ENCODE results near the gene MAP1LC3B2.
"Not testable (repeated sequence)": the region's sequence is repeated elsewhere in the genome, so short reads cannot be mapped to it uniquely, and the experiment has no call there.

MAP1LC3B2 gene

DNA sequence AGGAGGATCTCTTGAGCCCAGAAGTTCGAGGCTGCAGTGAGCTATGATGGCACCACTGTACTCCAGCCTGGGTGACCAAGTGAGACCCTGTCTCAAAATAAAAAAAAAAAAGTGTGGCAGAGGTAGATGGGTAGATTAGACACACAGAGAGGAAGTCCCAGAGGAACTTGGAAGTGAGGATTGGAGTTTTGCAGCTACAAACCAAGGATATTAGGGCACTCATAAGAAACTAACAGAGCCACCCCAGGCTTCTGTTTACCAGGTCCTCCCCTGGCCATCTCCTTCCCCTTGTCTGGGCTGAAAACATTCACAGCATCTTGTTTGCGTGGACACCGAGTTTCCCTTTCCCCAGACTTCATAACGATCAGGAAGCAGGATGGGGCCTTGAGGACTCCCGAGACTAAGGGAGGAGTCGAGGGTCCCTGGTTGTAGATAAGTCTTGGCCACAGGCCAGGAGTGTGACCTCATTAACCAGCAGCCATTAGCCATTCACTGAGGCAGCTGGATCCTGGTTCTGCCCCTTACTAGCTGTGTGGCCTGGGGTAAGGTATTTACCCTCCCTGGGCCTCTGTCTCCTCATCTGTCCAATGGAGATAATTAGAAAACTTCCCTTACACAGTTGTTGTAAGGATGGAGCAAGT is 2.1 kb downstream of the MAP1LC3B2 start:
- no peak for DNase-seq

DNA sequence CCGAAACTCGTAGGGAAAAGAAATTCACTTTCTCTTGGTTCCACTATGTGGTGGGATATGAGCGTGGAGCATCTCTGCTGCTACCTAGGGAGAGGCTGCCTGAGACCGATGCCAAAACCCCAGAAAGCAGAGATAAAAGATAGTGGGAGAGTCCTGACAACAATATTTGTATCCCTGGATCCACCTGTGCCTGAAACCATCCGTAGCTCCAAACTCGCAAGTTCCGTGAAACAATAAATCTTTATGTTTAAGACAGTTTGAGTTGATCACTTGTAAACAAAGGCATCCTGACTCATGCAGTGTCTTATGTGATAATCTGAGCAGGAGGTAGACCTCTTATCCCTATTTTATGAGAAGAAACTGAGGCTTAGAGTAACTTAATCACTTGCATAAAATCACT is 2.9 kb downstream of the MAP1LC3B2 start:
- DNase-seq: no peak

DNA sequence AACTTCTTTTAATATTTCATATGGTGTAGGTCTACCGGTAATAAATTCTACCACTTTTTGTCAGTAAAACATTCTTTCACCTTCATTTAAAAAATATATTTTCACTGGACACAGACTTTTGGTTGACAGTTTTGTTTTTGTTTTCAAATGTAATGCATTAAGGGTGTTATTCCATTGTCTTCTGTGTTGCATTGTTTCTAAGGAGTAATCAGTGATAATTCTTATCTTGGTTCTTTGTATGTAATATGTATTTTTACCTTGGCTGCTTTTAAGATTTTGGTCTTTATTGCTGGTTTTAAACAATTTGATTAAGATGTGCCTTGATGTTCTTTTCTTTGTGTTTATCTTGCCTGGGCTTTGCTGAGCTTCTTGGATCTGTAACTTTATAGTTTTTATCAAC is 4.1 kb downstream of the MAP1LC3B2 start:
- no peak for DNase-seq

DNA sequence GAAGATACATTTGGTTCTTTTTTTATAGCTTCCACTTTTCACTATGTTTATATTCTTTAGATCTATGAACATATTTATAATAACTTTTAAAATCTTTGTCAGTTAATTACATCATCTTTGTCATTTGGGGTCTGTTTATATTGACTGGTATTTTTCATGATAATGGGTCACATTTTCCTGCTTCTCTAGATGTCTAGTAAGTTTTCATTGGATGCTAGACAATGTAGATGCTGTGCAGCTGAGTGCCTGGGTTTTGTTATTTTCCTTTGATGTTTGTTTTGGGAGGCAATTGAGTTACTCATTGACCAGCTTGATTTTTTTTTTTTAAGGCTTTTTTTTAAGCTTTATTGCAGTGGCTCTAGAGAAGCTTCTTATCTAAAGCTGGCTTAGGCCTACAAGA is 4.9 kb downstream of the MAP1LC3B2 start:
- no peak for DNase-seq

DNA sequence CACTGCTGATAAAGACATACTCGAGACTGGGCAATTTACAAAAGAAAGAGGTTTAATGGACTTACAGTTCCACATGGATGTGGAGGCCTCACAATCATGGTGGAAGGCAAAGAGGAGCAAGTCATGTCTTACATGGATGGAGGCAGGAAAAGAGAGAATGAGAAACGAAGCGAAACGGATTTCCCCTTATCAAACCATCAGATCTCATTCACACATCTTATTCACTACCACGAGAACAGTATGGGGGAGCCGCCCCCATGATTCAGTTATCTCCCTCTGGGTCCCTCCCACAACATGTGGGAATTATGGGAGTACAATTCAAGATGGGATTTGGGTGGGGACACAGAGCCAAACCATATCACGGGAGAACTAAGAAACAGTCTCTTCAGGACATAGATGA is 6.0 kb downstream of the MAP1LC3B2 start:
- DNase-seq: not testable (repeated sequence)

DNA sequence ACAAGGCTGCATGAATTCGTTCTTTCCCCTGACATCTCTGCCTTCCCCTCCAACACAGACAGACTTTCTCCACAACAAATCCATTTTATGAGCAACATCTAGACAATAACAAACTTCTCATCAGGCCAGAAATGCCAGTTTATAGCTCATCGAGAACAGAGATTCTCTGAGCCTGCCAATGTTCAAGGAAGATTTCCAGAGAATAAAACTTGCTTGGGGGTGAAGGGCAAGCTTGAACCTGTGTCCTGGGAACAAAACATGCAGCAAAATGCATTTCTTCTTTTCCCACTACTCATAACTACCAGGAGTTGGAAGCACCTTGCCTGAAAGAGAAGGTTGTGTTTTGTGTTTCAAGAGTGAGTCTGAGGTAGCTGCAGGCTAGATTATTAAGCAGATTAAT is 6.8 kb downstream of the MAP1LC3B2 start:
- DNase-seq: no peak

DNA sequence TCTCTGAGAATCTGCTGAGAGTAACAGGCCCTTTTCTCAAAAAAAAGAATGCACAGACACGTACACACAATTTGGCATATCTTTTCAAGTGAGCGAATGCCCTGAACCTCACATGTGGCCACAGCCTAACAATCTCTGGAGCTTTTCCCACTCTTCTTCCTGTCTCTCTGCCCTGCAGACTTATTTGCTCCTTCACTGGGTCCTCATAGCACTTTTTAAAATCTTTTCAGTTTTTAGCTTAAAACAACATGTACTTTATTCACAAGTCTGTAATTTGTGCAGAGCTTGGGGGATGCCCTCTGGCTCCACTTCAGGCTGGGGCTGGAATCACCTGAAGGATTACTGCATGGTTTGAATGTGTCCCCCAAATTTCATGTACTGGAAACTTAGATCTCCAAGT is 9.0 kb downstream of the MAP1LC3B2 start:
- DNase-seq: no peak

DNA sequence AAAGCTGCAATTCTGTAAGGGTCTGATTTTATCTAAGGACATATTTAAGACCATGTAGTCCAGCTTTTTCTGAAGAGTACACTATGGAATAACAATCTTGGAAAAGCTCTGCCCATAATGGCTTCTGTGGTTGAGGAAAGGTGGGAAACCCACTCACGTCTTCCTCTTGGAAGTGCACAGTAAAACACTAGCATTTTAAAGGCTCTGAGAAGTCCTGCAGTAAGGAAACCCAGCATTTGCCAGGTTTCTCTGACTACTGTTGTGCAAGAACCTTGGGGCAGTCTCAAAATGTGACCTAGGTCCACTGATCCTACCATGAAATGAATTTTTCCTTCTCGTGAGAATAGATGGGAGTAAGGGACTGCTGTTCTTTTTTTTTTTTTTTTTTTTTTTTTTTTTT is 11.9 kb downstream of the MAP1LC3B2 start:
- DNase-seq: no peak

DNA sequence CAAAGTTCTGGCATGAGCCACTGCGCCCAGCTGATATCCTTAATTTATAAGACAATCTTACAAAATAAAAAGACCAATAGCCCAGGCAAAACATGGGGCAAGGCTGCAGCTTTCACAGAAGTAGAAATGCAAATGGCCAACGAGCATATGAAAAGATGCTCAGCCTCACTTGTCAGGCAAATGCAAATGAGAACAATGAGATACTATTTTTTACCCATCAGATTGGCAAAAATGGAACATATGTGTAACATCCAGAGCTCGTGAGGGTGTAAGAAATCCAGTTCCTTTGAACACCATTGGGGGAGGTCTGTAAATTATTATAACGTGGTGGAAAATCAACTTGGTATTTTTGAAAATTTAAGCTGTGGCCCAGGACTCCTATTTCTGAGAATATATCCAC is 14.6 kb downstream of the MAP1LC3B2 start:
- DNase-seq: no peak

DNA sequence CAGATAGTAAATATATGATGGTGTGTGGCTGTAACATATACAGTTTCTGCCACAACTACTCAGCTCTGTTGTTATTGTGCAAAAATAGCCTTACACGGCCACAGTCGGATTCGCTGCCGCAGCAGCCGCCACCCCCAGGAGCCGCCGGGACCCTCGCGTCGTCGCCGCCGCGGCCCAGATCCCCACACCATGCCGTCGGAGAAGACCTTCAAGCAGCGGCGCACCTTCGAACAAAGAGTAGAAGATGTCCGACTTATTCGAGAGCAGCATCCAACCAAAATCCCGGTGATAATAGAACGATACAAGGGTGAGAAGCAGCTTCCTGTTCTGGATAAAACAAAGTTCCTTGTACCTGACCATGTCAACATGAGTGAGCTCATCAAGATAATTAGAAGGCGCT is 16.6 kb downstream of the MAP1LC3B2 start:
- DNase-seq: not testable (repeated sequence)

DNA sequence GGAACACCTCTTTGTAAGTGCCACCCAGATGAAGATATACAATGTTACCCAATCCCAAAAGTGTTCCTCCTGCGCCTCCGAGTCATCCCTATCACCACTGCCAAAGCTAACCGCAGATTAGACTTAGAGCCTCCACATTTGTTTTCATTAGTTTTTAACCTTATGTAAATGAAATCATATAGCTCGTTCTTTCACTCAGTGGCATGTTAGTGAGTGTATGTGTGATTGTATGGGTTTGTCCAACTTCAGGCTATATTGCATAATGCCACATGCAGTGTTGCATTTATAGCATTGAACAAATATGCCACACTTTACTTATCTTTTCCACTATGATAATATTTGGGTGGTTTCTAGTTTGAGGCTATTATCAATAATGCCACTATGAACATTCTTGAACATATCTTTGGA is 18.0 kb downstream of the MAP1LC3B2 start:
- no peak for DNase-seq

DNA sequence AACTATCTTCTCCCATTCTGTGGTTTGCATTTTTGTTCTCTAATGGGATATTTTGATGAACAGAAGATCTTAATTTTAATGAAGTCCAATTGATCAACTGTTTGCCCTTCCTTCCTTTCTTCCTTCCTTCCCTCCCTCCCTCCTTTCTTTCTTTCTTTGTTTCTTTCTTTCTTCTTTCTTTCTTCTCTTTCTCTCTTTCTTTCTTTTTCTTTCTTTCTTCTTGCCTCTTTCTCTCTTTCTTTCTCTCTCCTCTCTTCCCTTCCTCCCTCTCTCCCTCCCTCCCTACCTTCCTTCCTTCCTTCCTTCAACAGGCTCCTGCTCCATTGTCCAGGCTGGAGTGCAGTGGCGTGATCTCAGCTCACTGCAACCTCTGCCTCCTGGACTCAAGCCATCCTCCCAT is 18.9 kb downstream of the MAP1LC3B2 start:
- DNase-seq: no peak

DNA sequence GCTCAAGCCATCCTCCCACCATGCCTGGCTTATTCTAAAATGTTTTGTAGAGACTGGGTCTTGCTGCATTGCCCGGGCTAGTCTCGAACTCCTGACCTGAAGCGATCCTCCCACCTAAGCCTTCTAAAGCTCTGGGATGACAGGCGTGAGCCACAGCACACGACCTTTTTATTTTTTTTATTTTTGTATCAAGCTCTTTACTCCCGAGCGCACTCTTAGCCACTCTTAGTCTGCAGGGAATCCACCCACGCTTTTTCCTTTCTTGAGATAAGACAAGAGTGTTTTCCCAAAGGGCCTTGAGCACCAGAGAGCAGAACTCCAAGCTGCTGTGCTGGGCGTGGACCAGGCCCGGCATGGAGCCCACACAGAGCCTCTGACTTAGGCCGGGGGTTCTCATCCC is 23.4 kb downstream of the MAP1LC3B2 start:
- no peak for DNase-seq

DNA sequence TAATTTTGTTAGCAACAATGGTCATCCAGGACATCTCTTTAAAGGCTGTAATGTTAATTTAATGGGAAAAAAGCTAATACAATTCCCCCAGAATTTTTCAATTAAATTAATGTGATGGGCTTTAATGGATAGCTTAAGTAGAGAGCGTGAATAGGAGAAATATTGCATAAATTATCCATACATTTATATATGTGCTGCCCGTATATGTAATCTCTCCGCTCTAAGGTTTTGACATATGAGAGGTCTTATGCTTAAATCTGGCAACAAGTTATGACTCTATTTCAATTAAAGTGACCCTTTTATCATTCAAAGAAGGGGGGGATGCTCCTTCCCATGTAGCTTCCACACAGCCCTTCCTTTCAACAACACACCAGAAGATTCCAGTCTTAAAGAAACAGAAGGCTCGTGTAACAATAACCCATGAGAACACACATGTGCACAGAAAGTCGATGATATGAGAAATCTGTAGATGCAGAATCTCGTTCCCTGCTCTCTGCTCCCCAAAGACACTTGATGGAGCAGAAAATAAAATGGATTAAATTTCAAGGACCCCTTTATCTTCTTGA is 24.0 kb downstream of the MAP1LC3B2 start:
- DNase-seq: no peak

DNA sequence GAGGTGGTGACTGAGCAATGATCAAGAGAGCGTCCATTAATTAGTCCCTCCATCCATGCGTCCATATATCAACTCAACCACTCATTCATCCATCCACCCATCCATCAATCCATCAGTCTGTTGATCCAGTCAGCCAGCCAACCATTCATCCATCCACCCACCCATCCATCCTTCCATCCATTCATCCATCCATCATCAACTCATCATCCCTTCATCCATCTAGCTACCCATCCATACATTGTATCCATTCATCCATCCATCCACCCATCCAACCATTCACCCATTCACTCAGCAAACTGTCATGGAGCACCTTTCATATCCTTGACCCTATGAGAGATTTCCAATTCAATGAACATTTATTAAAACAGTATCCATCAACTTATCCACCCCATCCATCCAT is 28.1 kb downstream of the MAP1LC3B2 start:
- no peak for DNase-seq

DNA sequence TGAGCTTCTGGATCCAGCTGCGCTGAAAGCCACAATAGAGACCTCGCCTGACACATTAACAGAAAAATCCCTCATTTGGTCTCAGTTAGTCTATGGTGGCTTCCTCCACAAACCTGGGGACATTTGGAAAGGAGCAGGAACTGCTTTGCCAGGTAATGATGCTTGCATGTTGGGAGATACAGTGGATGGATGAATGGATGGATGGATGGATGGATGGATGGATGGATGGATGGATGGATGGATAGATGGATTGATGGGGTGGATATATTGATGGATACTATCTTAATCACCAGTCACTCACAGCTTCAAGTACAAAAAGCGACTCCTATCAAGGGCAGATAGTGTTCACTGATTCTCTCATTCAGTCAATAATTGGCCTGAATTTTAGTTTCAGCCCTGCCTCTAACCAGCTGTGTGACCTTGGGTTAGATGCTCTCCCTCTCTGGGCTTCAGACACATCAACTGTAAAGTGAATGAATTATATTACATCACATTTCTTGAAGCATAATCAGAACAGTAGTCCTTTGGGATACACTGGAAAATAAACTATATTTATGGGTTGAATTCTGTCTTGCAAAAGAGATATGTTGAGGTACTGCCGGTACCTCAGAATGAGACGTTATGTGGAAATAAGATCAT is 29.3 kb downstream of the MAP1LC3B2 start:
- DNase-seq: no peak

DNA sequence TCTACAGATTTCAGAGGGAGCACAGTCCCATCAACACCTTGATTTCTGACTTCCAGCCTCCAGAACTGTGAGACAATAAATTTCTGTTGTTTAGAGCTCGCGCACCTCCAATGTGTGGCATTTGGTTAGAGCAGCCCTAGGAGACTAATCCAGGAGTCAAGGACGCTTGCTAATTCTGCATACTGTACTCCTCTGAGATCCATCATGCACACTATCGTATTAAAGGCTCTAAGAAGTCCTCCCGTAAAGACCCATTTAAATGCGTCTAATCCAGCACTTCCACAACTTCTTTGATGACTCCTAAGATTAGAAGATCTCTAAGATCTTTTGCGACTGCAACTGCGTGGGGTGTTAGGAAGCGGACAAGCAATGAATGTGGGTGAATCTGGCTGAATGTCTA is 30.4 kb downstream of the MAP1LC3B2 start:
- DNase-seq: no peak

DNA sequence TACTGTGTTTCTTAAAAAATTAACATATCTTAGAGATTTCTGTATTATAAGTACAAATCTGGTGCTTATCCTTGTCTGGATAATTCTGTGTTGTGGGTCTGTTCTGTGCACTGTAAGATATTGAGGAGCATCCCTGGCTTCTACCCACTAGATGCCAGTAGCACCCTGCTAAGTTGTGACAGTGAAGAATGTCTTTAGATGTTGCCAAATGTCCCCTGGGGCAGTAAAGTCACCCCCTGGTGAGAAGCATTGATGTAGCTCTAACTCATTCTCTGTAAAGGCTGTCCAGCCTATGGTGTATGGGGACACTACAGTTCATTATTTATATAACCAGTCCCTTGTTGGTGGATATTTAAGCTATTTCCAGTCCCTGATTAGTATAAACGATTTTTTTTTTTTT is 31.4 kb downstream of the MAP1LC3B2 start:
- DNase-seq: no peak

DNA sequence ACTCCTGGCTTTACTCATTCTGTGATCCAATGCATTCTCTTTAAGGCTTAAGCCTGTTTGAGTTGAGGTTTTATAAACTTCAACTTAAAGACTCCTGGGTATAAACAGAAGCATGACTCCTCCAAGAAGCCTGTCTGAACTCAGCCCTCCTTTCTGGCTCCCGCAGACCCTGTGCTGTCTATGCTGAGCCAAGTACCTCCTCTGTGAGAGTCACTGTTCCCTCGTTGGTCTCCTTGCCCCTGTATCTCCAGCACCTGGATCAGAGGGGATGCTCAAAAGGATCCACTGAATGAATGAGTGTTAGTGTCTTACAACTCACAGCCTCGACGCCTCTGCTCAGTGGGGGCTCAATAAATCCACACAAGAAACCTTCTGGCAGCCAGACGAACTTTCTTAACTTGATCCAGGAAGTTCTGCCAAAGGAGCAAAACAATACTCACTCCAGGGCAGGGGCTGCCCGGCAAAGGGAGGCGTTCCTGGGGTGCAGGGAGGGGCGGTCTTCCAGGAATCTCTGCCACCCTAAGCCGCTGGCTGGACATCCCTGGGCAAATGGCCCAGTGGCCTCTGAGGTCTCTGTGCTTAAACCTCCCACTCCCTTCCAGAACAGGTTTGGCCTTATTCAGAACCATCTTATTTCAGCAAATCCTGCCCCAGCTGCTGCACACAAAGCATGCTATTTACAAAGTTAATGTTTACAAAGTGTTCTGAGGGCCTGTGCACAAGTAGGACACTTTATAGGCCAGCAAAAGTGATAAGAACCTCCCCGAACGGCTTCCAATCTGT is 32.9 kb downstream of the MAP1LC3B2 start:
- no peak for DNase-seq

DNA sequence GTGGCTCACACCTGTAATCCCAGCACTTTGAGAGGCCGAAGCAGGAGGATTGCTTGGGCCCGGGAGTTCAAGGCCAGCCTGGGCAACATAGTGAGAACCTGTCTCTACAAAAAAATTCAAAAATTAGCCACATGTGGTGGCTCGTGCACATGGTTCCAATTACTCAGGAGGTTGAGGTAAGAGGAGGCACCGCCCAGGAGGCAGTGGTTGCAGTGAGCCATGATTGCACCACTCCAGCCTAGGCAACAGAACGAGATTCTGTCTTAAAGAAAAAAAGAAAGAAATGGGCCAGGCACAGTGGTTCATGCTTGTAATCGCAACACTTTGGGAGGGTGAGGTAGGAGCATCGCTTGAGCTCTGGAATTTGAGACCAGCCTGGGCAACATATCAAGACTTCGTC is 33.5 kb downstream of the MAP1LC3B2 start:
- DNase-seq: no peak

DNA sequence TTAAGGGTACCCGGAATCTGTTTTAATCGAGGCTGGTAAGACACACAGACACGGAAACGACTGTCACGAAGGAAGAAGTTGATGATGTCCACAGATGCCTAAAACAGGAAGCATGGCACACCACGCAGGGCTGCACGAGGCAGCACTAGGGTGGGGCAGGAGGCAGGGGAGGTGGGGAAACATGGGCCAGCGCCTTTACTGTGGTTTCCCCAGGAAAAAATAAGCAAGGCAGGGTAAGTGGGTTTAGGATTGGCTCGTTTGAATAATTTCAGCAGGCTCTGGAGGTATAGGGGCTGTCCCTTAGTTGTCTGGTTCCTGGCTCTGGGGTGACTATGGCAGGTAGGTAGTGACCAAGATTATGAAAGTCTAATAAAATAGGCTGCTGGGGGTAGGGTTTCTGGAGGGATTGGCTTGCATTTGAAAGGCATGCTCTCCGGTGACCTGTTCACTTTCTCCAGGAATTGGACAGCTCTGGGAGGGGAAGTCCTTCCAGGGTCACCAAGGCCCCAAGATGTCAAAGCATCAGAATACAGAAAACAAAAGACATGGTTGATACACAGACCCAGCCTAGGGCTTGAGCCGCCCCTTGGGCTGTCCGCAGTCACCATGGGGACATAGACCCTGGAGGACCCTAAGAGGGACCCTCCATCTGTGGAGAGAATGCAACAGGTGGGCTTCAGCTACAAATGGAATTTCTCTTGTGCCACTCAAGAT is 35.3 kb downstream of the MAP1LC3B2 start:
- DNase-seq: no peak

DNA sequence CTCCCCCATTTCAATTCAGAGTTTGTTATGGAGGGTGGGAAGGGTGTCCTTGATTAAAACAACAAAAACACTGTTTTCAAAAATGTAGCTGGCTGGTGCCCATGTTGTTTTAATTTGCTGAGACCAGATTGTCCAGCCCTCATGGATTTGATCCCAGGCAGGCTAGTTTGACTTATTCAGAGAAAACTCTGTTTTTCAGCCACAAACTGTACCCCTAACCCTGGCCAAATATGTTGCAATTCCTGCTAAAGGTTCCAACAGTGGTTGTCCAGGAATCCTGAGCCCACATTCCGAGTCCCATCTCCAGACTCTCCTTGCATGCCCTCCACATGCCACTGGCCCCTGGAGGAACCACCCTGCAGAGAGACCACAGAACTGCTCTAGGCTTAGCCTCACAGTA is 36.0 kb downstream of the MAP1LC3B2 start:
- no peak for DNase-seq

DNA sequence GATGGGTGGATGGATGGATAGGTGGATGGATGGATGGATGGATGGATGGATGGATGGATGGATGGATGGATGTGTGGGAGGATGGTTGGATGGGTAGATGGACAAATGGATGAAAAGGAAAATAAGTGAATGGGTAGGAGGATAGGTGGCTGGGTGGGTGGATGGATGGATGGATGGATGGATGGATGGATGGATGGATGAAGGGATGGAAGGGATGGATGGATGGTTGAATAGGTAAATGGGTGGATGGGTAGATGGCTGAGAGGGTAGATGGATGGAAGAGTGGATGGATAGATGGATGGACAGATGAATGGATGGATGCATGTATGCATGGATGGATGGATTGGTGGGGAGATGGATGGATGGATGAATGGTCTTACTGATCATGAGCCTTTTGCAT is 36.5 kb downstream of the MAP1LC3B2 start:
- DNase-seq: no peak
